HG02973 (cell line): ENCODE measurements around the gene WDR76.

Experiments used
- ATAC-seq: cut with Tn5 transposase; IDR thresholded peaks from one replicate; pipeline ENCODE4 v1.9.1; 2021; ENCODE audit warnings: moderate library complexity; ENCODE audit not compliant: unreplicated experiment

The WDR76 gene

GRCh38 chr15:43911235-43911781 lies 84.5 kb downstream of the WDR76 start:
- ATAC-seq: no peak

- no peak for ATAC-seq
Measured at GRCh38 chr15:43912208-43912607, 85.4 kb downstream of the WDR76 start.

GRCh38 chr15:43913026-43913780 lies 86.4 kb downstream of the WDR76 start:
- no peak for ATAC-seq

GRCh38 chr15:43913941-43914340 lies 87.1 kb downstream of the WDR76 start:
- no peak for ATAC-seq

- ATAC-seq: no peak
Measured at GRCh38 chr15:43915631-43916325, 89.0 kb downstream of the WDR76 start.

GRCh38 chr15:43916326-43916660 lies 89.5 kb downstream of the WDR76 start:
- no peak for ATAC-seq
